ENCODE results near the gene RPUSD2.

Gene RPUSD2

DNA sequence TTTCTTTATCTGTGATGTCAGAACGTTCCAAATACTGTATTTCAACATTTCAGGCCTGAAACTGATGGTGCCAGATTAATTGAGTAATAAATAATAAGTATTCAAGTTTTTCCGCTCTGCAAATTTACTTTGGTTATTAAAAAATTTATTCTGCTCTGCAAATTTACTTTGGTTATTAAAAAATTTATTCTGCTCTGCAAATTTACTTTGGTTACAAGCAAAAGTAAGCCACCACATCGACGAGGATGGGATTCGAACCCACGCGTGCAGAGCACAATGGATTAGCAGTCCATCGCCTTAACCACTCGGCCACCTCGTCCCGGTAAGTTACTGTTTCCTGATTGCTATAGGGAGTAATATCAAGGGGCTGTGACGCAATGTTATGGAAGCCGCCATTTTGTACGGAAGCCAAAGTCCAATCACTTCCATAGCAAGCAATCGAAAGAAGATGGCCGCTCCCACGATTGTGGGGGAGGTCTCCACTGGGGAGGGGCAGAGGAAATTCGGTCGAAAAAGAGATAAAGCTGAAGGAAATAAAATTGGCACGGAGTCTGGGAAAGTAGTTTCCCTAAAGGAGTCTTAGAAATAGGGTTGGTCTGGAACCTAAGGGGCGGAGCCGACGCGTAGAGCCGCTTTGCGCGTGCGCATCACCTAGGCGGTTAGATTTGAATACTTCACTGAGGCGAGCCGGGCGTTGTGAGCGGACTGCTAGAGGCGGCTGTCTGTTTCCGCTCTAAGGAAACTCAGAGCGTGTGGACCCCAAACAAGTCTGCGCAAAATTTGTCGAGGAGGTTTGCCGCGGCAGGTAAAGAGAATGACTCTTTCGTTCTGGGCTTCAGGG lies 24.7 kb downstream of the RPUSD2 start, which contains the start of gene KNL1:
Gene KNL1 (plus strand): TSS at position 662 of the 841 bp plus-strand sequence. CDS start 8,683 bp downstream, outside the sequence.
- peak; percentile 92 for DNase-seq
- H3K4me3 ChIP-seq (ENCODE audit: low read depth, low read length): peak within 1 kb of the TSS; percentile 87
- H3K27me3 ChIP-seq (replicated peaks): no peaks in the 10 kb centered on the region
- H3K27ac ChIP-seq: peak within 1 kb of the TSS; percentile 92
- no peaks in the 10 kb centered on the region for H3K36me3 ChIP-seq (replicated peaks)
- in situ Hi-C loops (cut with HindIII; ENCODE audit: low pct_ligation_motif_present, low sequenced_read_pairs): no loop called here
- TF ChIP-seq, protein P1, sequence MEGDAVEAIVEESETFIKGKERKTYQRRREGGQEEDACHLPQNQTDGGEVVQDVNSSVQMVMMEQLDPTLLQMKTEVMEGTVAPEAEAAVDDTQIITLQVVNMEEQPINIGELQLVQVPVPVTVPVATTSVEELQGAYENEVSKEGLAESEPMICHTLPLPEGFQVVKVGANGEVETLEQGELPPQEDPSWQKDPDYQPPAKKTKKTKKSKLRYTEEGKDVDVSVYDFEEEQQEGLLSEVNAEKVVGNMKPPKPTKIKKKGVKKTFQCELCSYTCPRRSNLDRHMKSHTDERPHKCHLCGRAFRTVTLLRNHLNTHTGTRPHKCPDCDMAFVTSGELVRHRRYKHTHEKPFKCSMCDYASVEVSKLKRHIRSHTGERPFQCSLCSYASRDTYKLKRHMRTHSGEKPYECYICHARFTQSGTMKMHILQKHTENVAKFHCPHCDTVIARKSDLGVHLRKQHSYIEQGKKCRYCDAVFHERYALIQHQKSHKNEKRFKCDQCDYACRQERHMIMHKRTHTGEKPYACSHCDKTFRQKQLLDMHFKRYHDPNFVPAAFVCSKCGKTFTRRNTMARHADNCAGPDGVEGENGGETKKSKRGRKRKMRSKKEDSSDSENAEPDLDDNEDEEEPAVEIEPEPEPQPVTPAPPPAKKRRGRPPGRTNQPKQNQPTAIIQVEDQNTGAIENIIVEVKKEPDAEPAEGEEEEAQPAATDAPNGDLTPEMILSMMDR (IDR thresholded peaks at IDR 0.05; ENCODE audit: low read depth, low read length, missing control alignments): no peak

DNA sequence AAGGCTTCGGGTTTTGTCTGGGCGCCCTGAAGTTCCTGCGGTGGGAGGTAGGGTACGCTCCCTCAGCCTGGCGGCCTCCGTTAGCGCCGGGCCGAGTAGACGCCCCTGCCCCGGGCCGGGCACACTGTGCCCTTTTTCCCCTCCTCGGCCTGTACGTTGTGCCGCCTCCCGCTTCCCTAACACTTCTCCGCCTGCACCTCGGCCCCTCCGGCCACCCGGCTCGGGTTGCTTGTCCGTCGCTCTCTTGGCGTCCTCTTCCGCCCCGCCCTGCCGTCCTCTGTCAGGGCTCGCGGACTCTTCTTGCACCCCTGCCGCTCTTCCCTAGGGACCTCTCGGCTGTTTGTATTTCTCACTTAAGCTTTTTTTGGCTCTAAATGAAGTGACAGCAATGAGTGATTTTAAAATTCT lies 25.3 kb downstream of the RPUSD2 start:
- TF ChIP-seq, protein P1 (IDR thresholded peaks at IDR 0.05; ENCODE audit: low read depth, low read length, missing control alignments): peak; percentile 48
- no peaks in the 10 kb centered on the region for H3K27me3 ChIP-seq (replicated peaks)
- H3K36me3 ChIP-seq (replicated peaks): no peaks in the 10 kb centered on the region
- peak; percentile 42 for DNase-seq
- peak overlapping the region; percentile 87 for H3K4me3 ChIP-seq (ENCODE audit: low read depth, low read length)
- peak overlapping the region; percentile 92 for H3K27ac ChIP-seq
- in situ Hi-C loops (cut with HindIII; ENCODE audit: low pct_ligation_motif_present, low sequenced_read_pairs): no loop called here

DNA sequence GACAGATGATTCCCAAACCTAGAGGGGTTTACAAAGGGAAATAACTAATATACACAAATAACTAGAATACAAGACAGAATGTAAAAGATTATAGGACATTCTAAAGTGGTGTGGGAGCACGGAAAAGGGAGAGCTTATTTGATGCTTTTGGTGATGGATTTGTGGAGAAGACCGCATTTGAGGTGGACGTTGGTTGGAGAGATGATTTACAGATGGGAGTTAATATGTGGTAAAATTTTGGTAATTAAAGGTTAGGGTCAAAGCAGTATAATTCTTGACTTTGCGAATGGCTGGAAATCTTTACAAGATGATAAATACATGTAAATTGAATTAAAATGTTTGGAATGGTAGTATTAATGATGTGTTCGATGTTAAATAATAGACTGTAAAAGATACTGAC lies 26.1 kb downstream of the RPUSD2 start:
- Histone ChIP-seq H3K4me3 (ENCODE audit: low read depth, low read length) (peak overlapping the region; percentile 87), H3K27ac (no peak overlapping the region), H3K27me3 (replicated peaks) (no peaks in the 10 kb centered on the region), H3K36me3 (replicated peaks) (no peaks in the 10 kb centered on the region)
- TF ChIP-seq, protein P1 (IDR thresholded peaks at IDR 0.05; ENCODE audit: low read depth, low read length, missing control alignments): no peak
- DNase-seq: no peak
- in situ Hi-C loops (cut with HindIII; ENCODE audit: low pct_ligation_motif_present, low sequenced_read_pairs): no loop called here

DNA sequence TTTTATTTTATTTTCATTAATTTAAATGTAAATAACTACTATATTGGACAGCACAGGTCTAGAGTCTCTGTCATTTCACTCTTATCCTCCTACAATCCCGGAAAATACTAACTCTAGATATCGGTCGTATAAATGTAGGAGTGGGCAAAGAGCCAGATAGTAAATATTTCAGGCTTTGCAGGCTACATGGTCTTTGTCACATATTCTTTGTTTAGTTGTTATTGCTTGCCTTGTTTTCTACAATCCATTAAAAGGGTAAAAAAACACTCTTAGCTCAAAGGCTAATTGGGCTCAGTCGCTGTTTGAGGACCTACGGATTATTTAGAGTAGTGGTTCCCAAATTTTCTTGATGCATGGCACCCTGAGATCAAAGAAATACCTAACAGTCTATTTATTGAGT lies 26.7 kb downstream of the RPUSD2 start:
- H3K4me3 ChIP-seq (ENCODE audit: low read depth, low read length): peak overlapping the region; percentile 5
- no peaks in the 10 kb centered on the region for H3K36me3 ChIP-seq (replicated peaks)

DNA sequence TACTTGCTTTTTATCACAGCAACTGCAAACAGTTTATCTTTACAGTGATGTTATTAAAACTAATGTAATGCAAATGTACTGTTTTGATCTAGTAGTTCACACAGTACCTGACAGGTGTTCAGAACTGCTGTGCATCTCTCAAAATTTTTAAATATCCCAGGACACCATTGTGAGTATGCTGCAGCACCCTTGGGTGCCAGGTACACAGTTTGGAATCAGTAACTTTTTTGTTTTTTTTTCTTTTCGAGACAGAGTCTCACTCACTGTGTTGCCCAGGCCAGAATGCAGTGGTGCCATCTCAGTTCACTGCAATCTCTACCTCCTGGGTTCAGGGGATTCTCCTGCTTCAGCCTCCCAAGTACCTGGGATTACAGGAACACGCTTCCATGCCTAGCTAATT lies 27.9 kb downstream of the RPUSD2 start:
- Histone ChIP-seq H3K27ac (no peak overlapping the region), H3K36me3 (replicated peaks) (no peaks in the 10 kb centered on the region), H3K27me3 (replicated peaks) (no peaks in the 10 kb centered on the region), H3K4me3 (ENCODE audit: low read depth, low read length) (no peak overlapping the region)
- no peak for DNase-seq
- TF ChIP-seq, protein P1 (IDR thresholded peaks at IDR 0.05; ENCODE audit: low read depth, low read length, missing control alignments): no peak
- in situ Hi-C loops (cut with HindIII; ENCODE audit: low pct_ligation_motif_present, low sequenced_read_pairs): no loop called here

More for the DNA sequence above, 26.7 kb downstream of the RPUSD2 start:
- in situ Hi-C loops (cut with HindIII; ENCODE audit: low pct_ligation_motif_present, low sequenced_read_pairs): no loop called here
- no peak overlapping the region for H3K27ac ChIP-seq
- TF ChIP-seq, protein P1 (IDR thresholded peaks at IDR 0.05; ENCODE audit: low read depth, low read length, missing control alignments): no peak
- no peaks in the 10 kb centered on the region for H3K27me3 ChIP-seq (replicated peaks)
- DNase-seq: no peak

Data from brain microvascular endothelial cell (primary cell).